SK-N-SH treated with all-trans-retinoic acid at 6 μM for 48 hours (cell line): ENCODE data around the gene AXIN1.

Experiments
- ATAC-seq: fragments of 200-7000 bp; cut with Tn5 transposase; 3 replicates; pipeline ENCODE4 v1.9.1; 2020; ENCODE audit warnings: mild to moderate bottlenecking, moderate library complexity
- ARNTL ChIP-seq: fragments of 450-650 bp; formaldehyde crosslinking; IDR thresholded peaks from 2 replicates; pipeline ENCODE4 v1.5.0; 2020; ENCODE audit warnings: low read depth, mild to moderate bottlenecking, moderate library complexity, borderline replicate concordance
- BACH2 ChIP-seq: fragments of 250-450 bp; sonication (Bioruptor Pico); IDR thresholded peaks from 2 replicates; pipeline ENCODE4 v1.9.0; 2021; ENCODE audit warnings: mild to moderate bottlenecking, borderline replicate concordance
- CSDC2 ChIP-seq: fragments of 250-450 bp; sonication (Bioruptor Pico); IDR thresholded peaks from 2 replicates; pipeline ENCODE4 v1.5.0; 2020; ENCODE audit warnings: mild to moderate bottlenecking, moderate library complexity
- CSRNP3 ChIP-seq: fragments of 250-450 bp; sonication (Bioruptor Pico); IDR thresholded peaks from 2 replicates; pipeline ENCODE4 v1.5.1; 2021; ENCODE audit warnings: mild to moderate bottlenecking, moderate library complexity
- ESRRG ChIP-seq: fragments of 250-450 bp; sonication (Bioruptor Pico); IDR thresholded peaks from 2 replicates; pipeline ENCODE4 v1.6.1; 2021; ENCODE audit warnings: mild to moderate bottlenecking
- GLIS3 ChIP-seq: fragments of 250-450 bp; sonication (Bioruptor Pico); IDR thresholded peaks from 2 replicates; pipeline ENCODE4 v1.5.0; 2020; ENCODE audit warnings: mild to moderate bottlenecking, moderate library complexity
- ISL1 ChIP-seq: fragments of 250-450 bp; sonication (Bioruptor Pico); IDR thresholded peaks from 2 replicates; pipeline ENCODE4 v2.1.2; 2022; ENCODE audit warnings: mild to moderate bottlenecking, moderate library complexity
- OSR1 ChIP-seq: fragments of 250-450 bp; sonication (Bioruptor Pico); IDR thresholded peaks from 2 replicates; pipeline ENCODE4 v1.8.0; 2022; ENCODE audit warnings: moderate library complexity, mild to moderate bottlenecking, inconsistent platforms
- PATZ1 ChIP-seq: fragments of 250-450 bp; sonication (Bioruptor Pico); IDR thresholded peaks from 2 replicates; pipeline ENCODE4 v1.8.0; 2020; ENCODE audit warnings: mild to moderate bottlenecking, moderate library complexity, borderline replicate concordance
- POU6F1 ChIP-seq: fragments of 250-450 bp; sonication (Bioruptor Pico); IDR thresholded peaks from 2 replicates; pipeline ENCODE4 v1.8.0; 2021; ENCODE audit warnings: low read depth, mild to moderate bottlenecking, moderate library complexity, borderline replicate concordance
- PPARA ChIP-seq: fragments of 250-450 bp; sonication (Bioruptor Pico); IDR thresholded peaks from 2 replicates; pipeline ENCODE4 v1.5.0; 2020; ENCODE audit warnings: mild to moderate bottlenecking, borderline replicate concordance
- RARB ChIP-seq: fragments of 250-450 bp; sonication (Bioruptor Pico); IDR thresholded peaks from 2 replicates; pipeline ENCODE4 v1.8.0; 2021; ENCODE audit warnings: mild to moderate bottlenecking, moderate library complexity
- SNAI2 ChIP-seq: fragments of 250-450 bp; sonication (Bioruptor Pico); IDR thresholded peaks from 2 replicates; pipeline ENCODE4 v1.5.0; 2020; ENCODE audit warnings: mild to moderate bottlenecking, moderate library complexity
- TCF4 ChIP-seq: fragments of 250-450 bp; sonication (Bioruptor Pico); IDR thresholded peaks from 2 replicates; pipeline ENCODE4 v1.8.0; 2021; ENCODE audit warnings: mild to moderate bottlenecking, moderate library complexity, borderline replicate concordance
- TOX ChIP-seq: fragments of 250-450 bp; sonication (Bioruptor Pico); IDR thresholded peaks from 2 replicates; pipeline ENCODE4 v1.8.0; 2021; ENCODE audit warnings: mild to moderate bottlenecking, moderate library complexity, borderline replicate concordance
- ZC3H10 ChIP-seq: fragments of 250-450 bp; sonication (Bioruptor Pico); IDR thresholded peaks from 2 replicates; pipeline ENCODE4 v1.5.1; 2021; ENCODE audit warnings: mild to moderate bottlenecking, moderate library complexity
- ZFP3 ChIP-seq: fragments of 250-450 bp; sonication (Bioruptor Pico); IDR thresholded peaks from 2 replicates; pipeline ENCODE4 v1.5.0; 2020; ENCODE audit warnings: mild to moderate bottlenecking, moderate library complexity
- ZFP30 ChIP-seq: fragments of 450-650 bp; formaldehyde crosslinking; IDR thresholded peaks from 2 replicates; pipeline ENCODE4 v1.5.0; 2022; ENCODE audit warnings: mild to moderate bottlenecking, moderate library complexity
- ZNF565 ChIP-seq: fragments of 450-650 bp; formaldehyde crosslinking; conservative IDR thresholded peaks from 2 replicates; pipeline ENCODE4 v1.5.0; 2020; ENCODE audit warnings: low read depth, mild to moderate bottlenecking, moderate library complexity
- ZNF8 ChIP-seq: fragments of 450-650 bp; formaldehyde crosslinking; IDR thresholded peaks from 2 replicates; pipeline ENCODE4 v1.5.0; 2020; ENCODE audit warnings: mild to moderate bottlenecking, moderate library complexity
- TF ChIP-seq, protein P1 (sequence below): fragments of 250-450 bp; sonication (Bioruptor Pico); IDR thresholded peaks from 2 replicates; pipeline ENCODE4 v1.5.1; 2020; ENCODE audit warnings: low read depth, mild to moderate bottlenecking, moderate library complexity
- TF ChIP-seq, protein P2 (sequence below): fragments of 250-450 bp; sonication (Bioruptor Pico); IDR thresholded peaks from 2 replicates; pipeline ENCODE4 v1.5.0; 2020; ENCODE audit warnings: mild to moderate bottlenecking, moderate library complexity

AXIN1 gene

DNA sequence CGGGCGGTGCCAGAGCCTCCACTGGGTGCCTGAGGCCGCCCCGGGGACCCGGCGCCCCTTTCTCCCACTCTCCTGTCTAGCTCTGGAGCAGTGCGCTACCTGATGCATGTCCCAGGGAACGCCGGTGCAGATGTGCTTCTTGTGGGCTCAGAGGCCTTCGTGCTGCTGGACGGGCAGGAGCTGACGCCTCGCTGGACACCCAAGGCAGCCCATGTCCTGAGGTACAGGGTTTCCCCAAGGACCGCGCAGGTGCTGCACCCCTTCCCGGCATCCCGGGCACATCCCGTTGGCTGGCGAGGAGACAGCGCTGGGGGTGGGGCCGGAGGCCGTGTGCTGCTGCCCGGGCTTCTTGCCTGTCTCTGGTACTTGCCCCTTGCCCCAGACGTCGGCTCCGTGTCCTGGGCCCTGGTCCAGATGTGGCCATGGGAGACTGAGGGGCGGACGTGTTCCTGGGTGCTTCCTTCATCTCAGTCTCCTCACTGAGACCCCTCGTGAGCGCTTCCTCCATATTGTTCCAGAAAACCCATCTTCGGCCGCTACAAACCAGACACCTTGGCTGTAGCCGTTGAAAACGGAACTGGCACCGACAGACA lies 89.2 kb downstream of the AXIN1 start (continued):
- TF ChIP-seq RARB (no peak), OSR1 (CRISPR knock-in tag) (no peak), ZNF8 (CRISPR knock-in tag) (no peak), CSDC2 (CRISPR knock-in tag) (no peak), ESRRG (CRISPR knock-in tag) (no peak), BACH2 (no peak), GLIS3 (no peak), ZNF565 (CRISPR knock-in tag) (no peak)

DNA sequence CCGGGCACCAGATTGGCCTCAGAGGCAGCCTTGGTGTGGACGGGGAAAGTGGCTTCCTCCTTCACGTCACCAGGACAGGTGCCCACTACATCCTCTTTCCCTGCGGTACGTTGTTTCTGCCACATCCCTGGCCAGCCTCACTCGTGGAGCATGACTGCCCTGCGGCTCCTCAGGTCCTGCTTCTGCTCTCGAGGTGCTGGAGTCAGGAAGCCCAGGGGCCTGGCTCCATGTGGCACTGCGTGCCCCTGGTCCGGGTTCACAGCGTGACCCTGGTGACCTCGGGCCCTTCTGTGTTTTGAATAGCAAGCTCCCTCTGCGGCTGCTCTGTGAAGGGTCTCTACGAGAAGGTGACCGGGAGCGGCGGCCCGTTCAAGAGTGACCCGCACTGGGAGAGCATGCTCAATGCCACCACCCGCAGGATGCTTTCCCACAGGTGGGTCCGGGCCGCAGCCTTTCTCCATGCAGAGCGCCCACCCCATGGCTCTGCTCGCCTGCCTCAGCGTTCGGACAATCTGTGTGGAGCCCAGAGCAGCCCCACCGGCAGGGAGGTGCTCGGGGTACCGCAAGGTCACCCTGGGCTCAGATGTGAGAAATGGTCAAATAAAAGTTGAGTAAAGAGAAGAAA lies 90.3 kb downstream of the AXIN1 start:
- no peak for ATAC-seq
- TF ChIP-seq BACH2 (no peak), ZFP30 (CRISPR knock-in tag) (no peak), ZNF8 (CRISPR knock-in tag) (no peak), TCF4 (CRISPR knock-in tag) (no peak), POU6F1 (CRISPR knock-in tag) (no peak), CSRNP3 (CRISPR knock-in tag) (no peak), PPARA (CRISPR knock-in tag) (no peak), ZNF565 (CRISPR knock-in tag) (no peak), ZFP3 (CRISPR knock-in tag) (no peak), SNAI2 (CRISPR knock-in tag) (no peak), ARNTL (no peak), TOX (CRISPR knock-in tag) (no peak)
- TF ChIP-seq, protein P1, sequence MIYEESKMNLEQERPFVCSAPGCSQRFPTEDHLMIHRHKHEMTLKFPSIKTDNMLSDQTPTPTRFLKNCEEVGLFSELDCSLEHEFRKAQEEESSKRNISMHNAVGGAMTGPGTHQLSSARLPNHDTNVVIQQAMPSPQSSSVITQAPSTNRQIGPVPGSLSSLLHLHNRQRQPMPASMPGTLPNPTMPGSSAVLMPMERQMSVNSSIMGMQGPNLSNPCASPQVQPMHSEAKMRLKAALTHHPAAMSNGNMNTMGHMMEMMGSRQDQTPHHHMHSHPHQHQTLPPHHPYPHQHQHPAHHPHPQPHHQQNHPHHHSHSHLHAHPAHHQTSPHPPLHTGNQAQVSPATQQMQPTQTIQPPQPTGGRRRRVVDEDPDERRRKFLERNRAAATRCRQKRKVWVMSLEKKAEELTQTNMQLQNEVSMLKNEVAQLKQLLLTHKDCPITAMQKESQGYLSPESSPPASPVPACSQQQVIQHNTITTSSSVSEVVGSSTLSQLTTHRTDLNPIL = no peak
- TF ChIP-seq, protein P2, sequence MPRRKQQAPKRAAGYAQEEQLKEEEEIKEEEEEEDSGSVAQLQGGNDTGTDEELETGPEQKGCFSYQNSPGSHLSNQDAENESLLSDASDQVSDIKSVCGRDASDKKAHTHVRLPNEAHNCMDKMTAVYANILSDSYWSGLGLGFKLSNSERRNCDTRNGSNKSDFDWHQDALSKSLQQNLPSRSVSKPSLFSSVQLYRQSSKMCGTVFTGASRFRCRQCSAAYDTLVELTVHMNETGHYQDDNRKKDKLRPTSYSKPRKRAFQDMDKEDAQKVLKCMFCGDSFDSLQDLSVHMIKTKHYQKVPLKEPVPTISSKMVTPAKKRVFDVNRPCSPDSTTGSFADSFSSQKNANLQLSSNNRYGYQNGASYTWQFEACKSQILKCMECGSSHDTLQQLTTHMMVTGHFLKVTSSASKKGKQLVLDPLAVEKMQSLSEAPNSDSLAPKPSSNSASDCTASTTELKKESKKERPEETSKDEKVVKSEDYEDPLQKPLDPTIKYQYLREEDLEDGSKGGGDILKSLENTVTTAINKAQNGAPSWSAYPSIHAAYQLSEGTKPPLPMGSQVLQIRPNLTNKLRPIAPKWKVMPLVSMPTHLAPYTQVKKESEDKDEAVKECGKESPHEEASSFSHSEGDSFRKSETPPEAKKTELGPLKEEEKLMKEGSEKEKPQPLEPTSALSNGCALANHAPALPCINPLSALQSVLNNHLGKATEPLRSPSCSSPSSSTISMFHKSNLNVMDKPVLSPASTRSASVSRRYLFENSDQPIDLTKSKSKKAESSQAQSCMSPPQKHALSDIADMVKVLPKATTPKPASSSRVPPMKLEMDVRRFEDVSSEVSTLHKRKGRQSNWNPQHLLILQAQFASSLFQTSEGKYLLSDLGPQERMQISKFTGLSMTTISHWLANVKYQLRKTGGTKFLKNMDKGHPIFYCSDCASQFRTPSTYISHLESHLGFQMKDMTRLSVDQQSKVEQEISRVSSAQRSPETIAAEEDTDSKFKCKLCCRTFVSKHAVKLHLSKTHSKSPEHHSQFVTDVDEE (CRISPR knock-in tag) = no peak

GRCh38 chr16:261031-261691 lies 91.4 kb downstream of the AXIN1 start:
- no peak for ATAC-seq
- TF ChIP-seq TCF4 (CRISPR knock-in tag) = no peak
- TF ChIP-seq PATZ1 (CRISPR knock-in tag) = no peak
- TF ChIP-seq ISL1 (CRISPR knock-in tag) = no peak
- TF ChIP-seq BACH2 = no peak
- TF ChIP-seq TOX (CRISPR knock-in tag) = no peak
- no peak for TF ChIP-seq ZNF565 (CRISPR knock-in tag)
- TF ChIP-seq, protein P2 (CRISPR knock-in tag) = no peak
- TF ChIP-seq OSR1 (CRISPR knock-in tag) = no peak
- TF ChIP-seq CSRNP3 (CRISPR knock-in tag) = no peak
- no peak for TF ChIP-seq ESRRG (CRISPR knock-in tag)
- no peak for TF ChIP-seq ZFP3 (CRISPR knock-in tag)
- no peak for TF ChIP-seq ZFP30 (CRISPR knock-in tag)
- no peak for TF ChIP-seq ZNF8 (CRISPR knock-in tag)
- TF ChIP-seq ZC3H10 = no peak
